Measurements from ENCODE around the gene VGF. TPM values are rescaled to one million over a fixed set of nuclear protein-coding genes. Genes with fewer than 3 reads are reported as not detected.

The VGF gene
- total RNA-seq, 1 experiment from 2014 or later: 4.4 TPM

- POLR2A ChIA-PET: no interaction called here
Measured at GRCh38 chr7:101202603-101202918, 37.2 kb upstream of the VGF start.

DNA sequence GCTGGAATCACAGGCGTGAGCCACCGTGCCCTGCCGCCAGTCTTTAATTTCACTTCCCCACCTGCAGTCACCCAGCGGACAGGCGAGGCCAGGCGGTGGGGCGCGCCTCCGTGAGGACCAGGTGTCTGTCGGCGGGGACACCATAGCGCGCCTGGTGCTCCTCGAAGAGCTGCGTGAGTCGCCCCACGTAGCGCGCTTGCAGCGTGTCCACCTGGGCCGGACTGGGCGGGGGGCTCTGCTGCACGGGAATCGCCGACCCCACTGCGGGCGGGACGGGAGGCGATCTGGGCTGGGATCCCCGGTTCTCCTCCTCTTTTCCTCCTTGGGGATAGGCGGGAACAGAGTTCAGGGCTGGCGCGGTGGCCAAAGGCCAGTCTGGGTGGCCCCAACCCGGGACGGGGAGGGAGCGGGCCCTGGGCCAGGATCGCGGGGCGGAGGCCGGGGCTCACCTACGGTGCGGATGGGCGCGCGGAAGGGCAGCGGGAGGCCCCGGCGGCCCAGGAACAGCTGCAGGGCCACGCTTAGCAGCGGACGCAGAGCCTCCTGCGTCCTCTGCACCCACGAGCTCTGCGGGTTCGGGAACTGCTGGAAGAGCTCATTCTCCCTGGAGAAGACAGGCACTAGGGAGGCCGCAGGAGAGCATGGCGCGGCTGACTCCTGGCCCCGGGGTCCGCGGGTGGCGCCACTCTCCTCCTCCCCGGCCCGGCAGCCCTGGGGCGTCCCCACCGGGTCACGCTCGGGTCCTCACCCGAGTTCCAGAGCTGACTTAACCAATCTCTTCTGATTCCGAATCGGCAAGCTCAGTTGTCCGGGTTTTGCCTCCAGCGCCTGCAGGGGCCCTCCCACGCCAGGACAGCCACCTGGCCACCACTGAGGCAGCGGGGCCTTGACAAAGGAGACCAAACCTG, 36.6 kb upstream of the VGF start:
- no peaks in the 10 kb centered on the region for H3K9me3 ChIP-seq (ENCODE audit: control insufficient read depth, insufficient read depth, low read depth, low read length)
- H3K4me1 ChIP-seq (ENCODE audit: control insufficient read depth, insufficient read depth, low read length): peaks cover 5% of the 10 kb centered on the region; the same call in 1 of the 2 replicates
- in situ Hi-C loops (cut with HindIII; ENCODE audit: low pct_unique_long_range_greater_than_20kb, low sequenced_read_pairs) (no loop called here), intact Hi-C loops (cut with micrococcal nuclease; ENCODE audit: unreplicated experiment) (no loop called here)
- no peak; the same call in 1 of the 2 replicates for ATAC-seq
- H3K36me3 ChIP-seq (ENCODE audit: control insufficient read depth, insufficient read depth, low read length): no peaks in the 10 kb centered on the region
- no peak overlapping the region for H3K27ac ChIP-seq (ENCODE audit: low read length)
- TF ChIP-seq CTCF (IDR thresholded peaks at IDR 0.05): no peak
- TF ChIP-seq, protein P1, sequence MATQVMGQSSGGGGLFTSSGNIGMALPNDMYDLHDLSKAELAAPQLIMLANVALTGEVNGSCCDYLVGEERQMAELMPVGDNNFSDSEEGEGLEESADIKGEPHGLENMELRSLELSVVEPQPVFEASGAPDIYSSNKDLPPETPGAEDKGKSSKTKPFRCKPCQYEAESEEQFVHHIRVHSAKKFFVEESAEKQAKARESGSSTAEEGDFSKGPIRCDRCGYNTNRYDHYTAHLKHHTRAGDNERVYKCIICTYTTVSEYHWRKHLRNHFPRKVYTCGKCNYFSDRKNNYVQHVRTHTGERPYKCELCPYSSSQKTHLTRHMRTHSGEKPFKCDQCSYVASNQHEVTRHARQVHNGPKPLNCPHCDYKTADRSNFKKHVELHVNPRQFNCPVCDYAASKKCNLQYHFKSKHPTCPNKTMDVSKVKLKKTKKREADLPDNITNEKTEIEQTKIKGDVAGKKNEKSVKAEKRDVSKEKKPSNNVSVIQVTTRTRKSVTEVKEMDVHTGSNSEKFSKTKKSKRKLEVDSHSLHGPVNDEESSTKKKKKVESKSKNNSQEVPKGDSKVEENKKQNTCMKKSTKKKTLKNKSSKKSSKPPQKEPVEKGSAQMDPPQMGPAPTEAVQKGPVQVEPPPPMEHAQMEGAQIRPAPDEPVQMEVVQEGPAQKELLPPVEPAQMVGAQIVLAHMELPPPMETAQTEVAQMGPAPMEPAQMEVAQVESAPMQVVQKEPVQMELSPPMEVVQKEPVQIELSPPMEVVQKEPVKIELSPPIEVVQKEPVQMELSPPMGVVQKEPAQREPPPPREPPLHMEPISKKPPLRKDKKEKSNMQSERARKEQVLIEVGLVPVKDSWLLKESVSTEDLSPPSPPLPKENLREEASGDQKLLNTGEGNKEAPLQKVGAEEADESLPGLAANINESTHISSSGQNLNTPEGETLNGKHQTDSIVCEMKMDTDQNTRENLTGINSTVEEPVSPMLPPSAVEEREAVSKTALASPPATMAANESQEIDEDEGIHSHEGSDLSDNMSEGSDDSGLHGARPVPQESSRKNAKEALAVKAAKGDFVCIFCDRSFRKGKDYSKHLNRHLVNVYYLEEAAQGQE (IDR thresholded peaks at IDR 0.05; ENCODE audit: insufficient read depth in 1 of 2, low read depth in 2 of 2, low read length in 1 of 2): no peak
- TF ChIP-seq POLR2AphosphoS5 (IDR thresholded peaks at IDR 0.05; ENCODE audit: low read depth, low read length): no peak
- TF ChIP-seq TCF7L2 (IDR thresholded peaks at IDR 0.05; ENCODE audit: low read depth, low read length): no peak
- TF ChIP-seq SIN3A (IDR thresholded peaks at IDR 0.05; ENCODE audit: borderline replicate concordance, insufficient read depth, low read depth, low read length): no peak
- H3K27me3 ChIP-seq (ENCODE audit: control insufficient read depth, insufficient read depth, low read length): no peaks in the 10 kb centered on the region
- DNase-seq (ENCODE audit: low read depth, low spot score): no peak
- ChIA-PET POLR2A (no interaction called here), CTCF (interaction anchor here (1.3 kb wide), 1 partner anchor 9 kb away, joined by 4 read pairs; no protein-coding TSS in a partner anchor)
- BruUV-seq (replicated peaks): no TSS peak
- H3K4me3 ChIP-seq (ENCODE audit: low read depth in 2 of 2, low read length in 2 of 2): no peak overlapping the region

More at GRCh38 chr7:101202603-101202918, 37.2 kb upstream of the VGF start:
- CTCF ChIA-PET: interaction anchor here (1.3 kb wide), 1 partner anchor 10 kb away, joined by 4 read pairs; no protein-coding TSS in a partner anchor
- H3K4me3 ChIP-seq (ENCODE audit: low read depth in 2 of 2, low read length in 2 of 2): no peak overlapping the region
- ATAC-seq (no peak), DNase-seq (ENCODE audit: low read depth, low spot score) (no peak)
- no TSS peak for BruUV-seq (replicated peaks)
- intact Hi-C loops (cut with micrococcal nuclease; ENCODE audit: unreplicated experiment) (no loop called here), in situ Hi-C loops (cut with HindIII; ENCODE audit: low pct_unique_long_range_greater_than_20kb, low sequenced_read_pairs) (no loop called here)
- H3K27me3 ChIP-seq (ENCODE audit: control insufficient read depth, insufficient read depth, low read length): no peaks in the 10 kb centered on the region
- H3K27ac ChIP-seq (ENCODE audit: low read length): no peak overlapping the region
- H3K9me3 ChIP-seq (ENCODE audit: control insufficient read depth, insufficient read depth, low read depth, low read length): no peaks in the 10 kb centered on the region
- no peak for TF ChIP-seq CTCF (IDR thresholded peaks at IDR 0.05)
- TF ChIP-seq SIN3A (IDR thresholded peaks at IDR 0.05; ENCODE audit: borderline replicate concordance, insufficient read depth, low read depth, low read length): no peak
- TF ChIP-seq TCF7L2 (IDR thresholded peaks at IDR 0.05; ENCODE audit: low read depth, low read length): no peak
- TF ChIP-seq, protein P1 (IDR thresholded peaks at IDR 0.05; ENCODE audit: insufficient read depth in 1 of 2, low read depth in 2 of 2, low read length in 1 of 2): no peak
- no peak for TF ChIP-seq POLR2AphosphoS5 (IDR thresholded peaks at IDR 0.05; ENCODE audit: low read depth, low read length)
- peaks cover 5% of the 10 kb centered on the region; the same call in 1 of the 2 replicates for H3K4me1 ChIP-seq (ENCODE audit: control insufficient read depth, insufficient read depth, low read length)
- H3K36me3 ChIP-seq (ENCODE audit: control insufficient read depth, insufficient read depth, low read length): no peaks in the 10 kb centered on the region

All from Panc1 (cell line).